ENCODE results near the gene HSF2.
"Not testable (repeated sequence)": the region's sequence is repeated elsewhere in the genome, so short reads cannot be mapped to it uniquely, and the experiment has no call there.

HSF2 gene

GRCh38 chr6:122458087-122458486 is 58.6 kb downstream of the HSF2 start:
- no peak for DNase-seq

DNA sequence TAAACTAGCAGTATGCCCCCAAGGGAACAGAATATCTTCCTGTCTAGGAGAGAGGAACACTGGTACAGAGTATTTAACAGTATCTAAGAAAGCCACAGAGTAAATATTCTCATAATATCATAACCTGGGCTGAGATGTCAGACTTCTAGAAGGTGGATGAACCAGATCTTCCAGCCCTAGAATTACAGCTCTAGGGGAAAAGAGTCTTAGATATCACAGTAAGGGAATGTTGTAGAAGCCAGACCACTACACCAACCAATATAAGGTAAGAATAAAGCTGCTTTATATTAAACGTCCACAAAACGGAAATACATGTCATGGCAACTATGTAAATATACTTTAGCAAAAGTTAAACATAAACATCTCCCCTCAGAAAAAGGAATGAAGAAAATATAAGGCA is 59.8 kb downstream of the HSF2 start:
- DNase-seq: no peak

- not testable (repeated sequence) for DNase-seq
Measured at GRCh38 chr6:122459865-122460416, 60.5 kb downstream of the HSF2 start.

DNA sequence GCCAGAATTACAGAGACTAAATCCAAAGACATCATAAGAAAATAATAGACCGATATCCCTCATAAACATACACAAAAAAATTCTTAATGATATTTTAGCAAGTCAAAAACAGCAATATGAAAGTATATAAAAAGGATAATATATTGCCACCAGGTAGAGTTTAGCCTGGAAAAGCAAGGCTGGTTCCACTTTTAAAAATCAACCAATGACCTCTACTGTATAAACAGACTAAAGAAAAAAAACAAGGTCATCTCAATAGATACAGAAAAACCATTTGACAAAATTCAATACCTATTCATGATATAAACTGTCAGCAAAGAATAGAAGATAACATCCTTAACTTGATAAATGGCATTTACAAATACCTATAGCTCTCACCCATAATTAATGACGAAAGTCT is 62.4 kb downstream of the HSF2 start:
- DNase-seq: no peak

DNA sequence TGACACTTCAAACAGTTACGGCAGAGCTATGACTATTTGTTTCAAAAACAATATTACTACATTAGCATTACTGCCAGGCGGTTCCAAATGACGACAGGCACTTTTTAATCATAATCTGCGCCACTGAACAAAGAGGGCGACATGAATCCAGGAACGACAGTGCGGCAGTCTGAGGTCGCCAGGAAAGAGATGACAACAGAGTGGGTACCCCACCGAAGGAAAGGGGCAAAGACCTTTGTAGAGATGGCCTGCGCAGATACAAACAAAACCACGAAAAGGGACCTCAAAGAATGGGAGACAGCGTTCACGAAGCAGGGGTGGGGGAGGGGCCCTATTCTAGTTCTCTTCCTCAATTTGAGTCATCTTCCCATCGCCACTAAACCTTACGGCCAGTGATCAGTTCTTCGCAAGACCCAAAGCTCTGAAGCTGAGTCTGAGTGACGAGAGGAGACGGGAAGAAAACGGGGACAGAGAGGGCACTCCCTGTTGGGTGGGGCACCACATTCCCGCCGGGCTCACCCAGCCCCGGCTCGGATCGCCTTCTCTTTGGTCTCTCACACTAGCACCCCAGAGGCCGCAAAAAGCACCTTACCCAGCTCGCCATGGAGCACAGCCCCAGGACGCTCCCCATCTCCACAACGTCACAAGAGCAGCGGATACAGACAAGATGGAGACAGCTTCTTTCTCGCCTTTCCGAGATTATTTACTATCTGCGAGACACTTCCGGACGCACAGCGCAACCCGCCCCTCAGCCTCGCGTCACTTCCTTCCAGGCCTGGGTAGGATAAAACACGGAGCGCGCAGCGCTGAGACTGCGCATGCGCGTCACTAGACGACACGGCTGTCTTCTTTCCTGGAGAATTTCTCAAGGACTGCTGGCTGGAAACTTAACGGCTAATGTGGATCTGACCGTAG is 71.9 kb downstream of the HSF2 start, which contains the start of gene SERINC1:
Gene SERINC1 (minus strand): TSS at position 701 of the 915 bp plus-strand sequence. CDS start 70 bp downstream, at position 631.
- peak; percentile 83 for DNase-seq

- DNase-seq: no peak
Measured at GRCh38 chr6:122472022-122472340, 72.5 kb downstream of the HSF2 start.

GRCh38 chr6:122476131-122476530 is 76.7 kb downstream of the HSF2 start:
- no peak for DNase-seq

- no peak for DNase-seq
Measured at GRCh38 chr6:122482750-122483080, 83.3 kb downstream of the HSF2 start.
